ENCODE results near the gene SLC2A2.
"Not testable (repeated sequence)": the region's sequence is repeated elsewhere in the genome, so short reads cannot be mapped to it uniquely, and the experiment has no call there.

SLC2A2 gene

GRCh38 chr3:170988378-170988777, 38.1 kb downstream of the SLC2A2 start:
- no peak for DNase-seq (ENCODE audit: low read depth in 2 of 2, low spot score in 1 of 2)

- no peak for DNase-seq (ENCODE audit: low read depth in 2 of 2, low spot score in 1 of 2)
Observed at GRCh38 chr3:170985304-170985703, 41.2 kb downstream of the SLC2A2 start.

GRCh38 chr3:170982733-170983132, 43.8 kb downstream of the SLC2A2 start:
- DNase-seq (ENCODE audit: low read depth in 2 of 2, low spot score in 1 of 2): no peak

GRCh38 chr3:170980399-170980798, 46.1 kb downstream of the SLC2A2 start:
- DNase-seq (ENCODE audit: low read depth in 2 of 2, low spot score in 1 of 2): no peak

GRCh38 chr3:170977949-170978745, 48.4 kb downstream of the SLC2A2 start:
- DNase-seq (ENCODE audit: low read depth in 2 of 2, low spot score in 1 of 2): no peak

GRCh38 chr3:170976190-170976519, 50.4 kb downstream of the SLC2A2 start:
- no peak for DNase-seq (ENCODE audit: low read depth in 2 of 2, low spot score in 1 of 2)

- DNase-seq (ENCODE audit: low read depth in 2 of 2, low spot score in 1 of 2): no peak
Observed at GRCh38 chr3:170975283-170976189, 51.0 kb downstream of the SLC2A2 start.

GRCh38 chr3:170974872-170975271, 51.6 kb downstream of the SLC2A2 start:
- DNase-seq (ENCODE audit: low read depth in 2 of 2, low spot score in 1 of 2): no peak

- DNase-seq (ENCODE audit: low read depth in 2 of 2, low spot score in 1 of 2): not testable (repeated sequence)
Observed at GRCh38 chr3:170972917-170973316, 53.6 kb downstream of the SLC2A2 start.

- no peak for DNase-seq (ENCODE audit: low read depth in 2 of 2, low spot score in 1 of 2)
Observed at GRCh38 chr3:170967126-170967525, 59.4 kb downstream of the SLC2A2 start.

GRCh38 chr3:170966495-170966894, 60.0 kb downstream of the SLC2A2 start:
- DNase-seq (ENCODE audit: low read depth in 2 of 2, low spot score in 1 of 2): no peak

GRCh38 chr3:170962411-170962810, 64.1 kb downstream of the SLC2A2 start:
- DNase-seq (ENCODE audit: low read depth in 2 of 2, low spot score in 1 of 2): no peak

GRCh38 chr3:170961616-170962400, 64.7 kb downstream of the SLC2A2 start:
- no peak for DNase-seq (ENCODE audit: low read depth in 2 of 2, low spot score in 1 of 2)

GRCh38 chr3:170959457-170959856, 67.1 kb downstream of the SLC2A2 start:
- no peak for DNase-seq (ENCODE audit: low read depth in 2 of 2, low spot score in 1 of 2)

- no peak for DNase-seq (ENCODE audit: low read depth in 2 of 2, low spot score in 1 of 2)
Observed at GRCh38 chr3:170956647-170957046, 69.9 kb downstream of the SLC2A2 start.

- DNase-seq (ENCODE audit: low read depth in 2 of 2, low spot score in 1 of 2): no peak
Observed at GRCh38 chr3:170953736-170954135, 72.8 kb downstream of the SLC2A2 start.

- DNase-seq (ENCODE audit: low read depth in 2 of 2, low spot score in 1 of 2): no peak
Observed at GRCh38 chr3:170953229-170953628, 73.3 kb downstream of the SLC2A2 start.

- DNase-seq (ENCODE audit: low read depth in 2 of 2, low spot score in 1 of 2): no peak
Observed at GRCh38 chr3:170949211-170949610, 77.3 kb downstream of the SLC2A2 start.

- DNase-seq (ENCODE audit: low read depth in 2 of 2, low spot score in 1 of 2): no peak
Observed at GRCh38 chr3:170947018-170947769, 79.3 kb downstream of the SLC2A2 start.
